HG03045 (cell line): ENCODE measurements around the gene TARBP1.

ENCODE experiments used
- ATAC-seq: cut with Tn5 transposase; IDR thresholded peaks from one replicate; pipeline ENCODE4 v1.9.1; 2021; ENCODE audit warnings: mild to moderate bottlenecking, moderate library complexity; ENCODE audit not compliant: unreplicated experiment

Gene TARBP1

DNA sequence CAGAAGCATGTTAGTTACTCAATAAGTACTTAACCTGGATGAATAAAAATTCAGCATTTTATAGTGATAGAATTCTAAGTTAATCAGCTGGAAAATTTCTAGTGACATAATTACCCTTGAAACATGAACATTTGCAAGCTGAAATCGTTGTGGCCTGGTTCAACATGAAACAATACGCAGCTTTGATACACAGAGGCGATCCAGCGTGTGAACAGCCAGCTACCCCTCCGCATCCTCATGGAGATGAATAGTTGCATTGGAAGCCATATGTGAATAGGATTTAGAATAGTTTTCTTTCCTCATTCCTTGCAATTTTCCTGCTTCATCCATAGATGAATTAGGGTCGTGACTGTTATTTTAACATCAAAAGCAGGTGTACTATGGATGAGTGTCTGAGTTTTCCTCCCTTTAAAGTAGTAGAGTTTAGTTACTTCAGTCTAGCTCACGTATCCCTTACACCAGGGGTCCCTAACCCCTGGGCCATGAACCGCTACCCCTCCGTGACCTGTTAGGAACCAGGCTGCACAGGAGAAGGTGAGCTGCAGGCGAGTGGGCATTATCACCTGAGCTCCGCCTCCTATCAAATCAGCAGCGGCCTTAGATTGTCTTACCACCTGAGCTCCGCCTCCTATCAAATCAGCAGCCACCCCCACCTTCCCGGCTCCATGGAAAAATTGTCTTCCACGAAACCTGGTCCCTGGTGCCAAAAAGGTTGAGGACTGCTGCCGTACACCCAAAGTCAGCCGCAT lies 6.2 kb upstream of the TARBP1 start:
- ATAC-seq, result no peak

DNA sequence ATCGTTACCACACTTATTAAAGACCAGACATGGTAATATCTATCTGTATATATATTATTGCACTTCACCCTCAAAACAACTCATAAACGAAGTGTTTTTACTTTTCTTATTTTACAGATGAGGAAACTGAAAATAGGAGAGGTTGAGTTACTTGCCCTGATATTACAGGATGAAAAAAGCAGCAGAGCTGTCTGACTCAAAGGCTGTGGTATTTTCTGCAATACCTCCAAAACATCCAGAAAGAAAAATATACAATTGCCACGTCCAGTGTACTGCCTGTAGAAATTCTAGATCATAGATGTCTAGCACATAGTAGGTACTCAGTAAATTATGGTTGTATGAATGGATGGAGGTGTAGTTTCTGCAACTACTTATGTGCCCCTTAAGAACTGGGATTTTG lies 5.2 kb upstream of the TARBP1 start:
- no peak for ATAC-seq

DNA sequence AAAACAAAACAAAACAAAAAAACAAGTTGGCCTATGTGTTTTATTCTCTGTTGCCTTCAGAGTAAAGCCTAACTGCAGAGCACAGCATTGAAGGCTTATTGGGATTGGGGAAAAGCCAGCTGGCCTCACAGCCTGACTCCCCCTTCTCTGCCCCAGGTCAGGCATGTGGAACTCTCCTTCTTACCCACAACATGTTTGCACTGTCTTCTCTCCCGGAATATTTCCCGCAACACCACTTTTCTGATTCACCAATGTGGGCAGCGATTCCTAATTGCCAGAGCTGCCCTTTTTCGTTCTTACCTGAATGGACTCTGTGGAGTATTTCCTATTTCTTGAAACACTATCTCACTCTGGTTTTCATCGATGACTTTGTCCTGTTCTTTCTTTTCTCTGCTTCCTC lies 2.8 kb upstream of the TARBP1 start:
- no peak for ATAC-seq

DNA sequence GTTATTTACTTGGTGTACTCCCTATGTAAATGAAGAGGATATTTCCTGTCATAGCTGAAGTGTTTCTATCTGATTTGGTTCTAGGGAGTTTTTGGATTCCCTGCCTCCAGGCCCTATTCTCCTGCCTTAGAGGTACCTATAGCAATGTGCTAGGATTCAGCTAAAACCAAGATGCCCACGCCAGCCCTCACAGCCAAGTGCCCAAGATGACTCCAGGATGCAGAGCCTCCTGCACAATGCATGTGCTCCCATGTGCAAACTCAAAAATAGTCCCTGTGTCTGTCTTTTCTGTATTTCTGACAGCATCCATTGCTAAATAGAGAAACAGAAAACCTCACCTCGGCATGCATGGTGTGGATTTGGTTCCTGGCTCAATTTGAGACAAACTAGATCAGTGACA lies 887 bp upstream of the TARBP1 start:
- no peak for ATAC-seq

DNA sequence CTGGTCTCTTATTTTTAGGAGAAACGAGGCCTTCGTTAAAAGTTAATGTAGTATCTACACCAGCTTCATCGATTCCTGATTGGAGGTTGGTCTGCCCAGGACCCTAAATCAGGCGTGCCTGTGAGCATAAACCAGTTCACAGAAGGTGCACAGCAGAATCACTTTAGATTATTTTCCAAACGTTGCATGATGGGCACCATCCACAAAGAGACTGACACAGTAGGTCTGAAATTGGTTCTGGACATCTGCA lies 256 bp upstream of the TARBP1 start:
- ATAC-seq, result no peak

DNA sequence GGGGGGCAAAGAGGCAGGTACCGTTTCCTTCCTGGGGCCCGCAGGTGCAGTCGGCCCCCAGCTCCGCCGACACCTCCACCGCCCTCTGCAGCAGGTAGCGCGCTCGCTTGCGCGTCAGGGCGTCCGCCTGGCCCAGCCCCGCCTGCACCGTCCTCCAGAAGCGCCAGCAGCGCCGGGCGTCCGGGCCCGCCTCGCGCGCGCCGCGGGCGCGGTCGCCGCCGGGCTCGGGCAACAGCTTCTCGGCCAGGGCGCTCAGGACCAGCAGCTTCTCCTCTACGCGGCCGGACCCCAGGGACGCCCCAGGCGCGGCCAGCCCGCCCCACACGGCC lies 863 bp downstream of the TARBP1 start:
- ATAC-seq, result peak; percentile 70

DNA sequence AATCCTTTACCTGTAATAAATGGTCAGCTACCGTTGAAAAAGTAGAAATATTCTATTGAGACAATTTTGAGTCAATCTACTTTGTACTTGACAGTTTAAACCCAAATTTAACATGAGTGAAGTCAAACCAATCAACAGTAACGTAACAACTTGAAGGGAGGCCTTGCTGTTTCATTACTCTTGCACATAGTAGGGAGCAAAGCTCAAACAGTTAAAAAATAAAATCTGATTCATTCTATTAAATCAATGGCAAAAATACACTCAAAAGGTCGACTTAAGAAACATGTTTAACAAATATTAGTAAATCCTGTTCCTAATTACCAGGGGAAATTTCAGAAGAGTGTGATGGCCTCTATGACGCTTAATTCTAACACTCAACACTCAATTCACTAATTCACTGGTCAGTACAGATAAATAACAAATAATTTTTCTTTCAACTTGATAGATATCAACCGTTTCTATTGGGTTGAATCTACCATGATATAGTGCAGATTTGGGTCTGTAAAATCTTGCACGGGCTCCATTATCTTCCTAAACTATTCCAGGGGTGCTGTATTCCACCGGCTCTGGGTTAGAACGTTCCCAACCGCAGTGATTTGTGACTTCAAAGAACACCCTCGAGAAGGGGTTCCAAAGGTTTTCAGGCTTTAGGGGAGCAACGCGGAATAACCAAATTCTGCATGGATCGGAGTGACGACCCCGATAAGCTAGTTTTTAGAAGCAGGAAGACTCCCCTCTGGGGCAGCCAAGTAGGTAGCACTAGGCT lies 1.4 kb downstream of the TARBP1 start:
- no peak for ATAC-seq

DNA sequence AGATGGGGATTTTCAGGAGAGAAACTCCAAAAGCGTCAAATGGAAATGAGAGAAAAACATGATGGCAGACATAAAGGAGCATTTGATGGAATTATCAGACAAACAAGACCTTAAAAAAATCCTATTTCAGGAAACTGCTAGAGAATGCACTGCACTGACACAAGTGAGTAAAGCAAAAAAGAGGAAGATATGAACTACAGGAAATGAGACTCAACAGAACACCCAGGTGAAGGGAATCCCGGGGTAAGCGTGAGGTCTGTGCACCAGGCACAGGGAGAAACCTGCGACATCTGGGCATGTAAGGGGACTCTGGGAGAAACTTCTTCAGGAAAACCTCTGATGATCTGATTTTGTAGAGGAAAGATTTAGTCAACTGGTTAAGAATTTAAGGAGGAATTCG lies 2.8 kb downstream of the TARBP1 start:
- ATAC-seq, result no peak

DNA sequence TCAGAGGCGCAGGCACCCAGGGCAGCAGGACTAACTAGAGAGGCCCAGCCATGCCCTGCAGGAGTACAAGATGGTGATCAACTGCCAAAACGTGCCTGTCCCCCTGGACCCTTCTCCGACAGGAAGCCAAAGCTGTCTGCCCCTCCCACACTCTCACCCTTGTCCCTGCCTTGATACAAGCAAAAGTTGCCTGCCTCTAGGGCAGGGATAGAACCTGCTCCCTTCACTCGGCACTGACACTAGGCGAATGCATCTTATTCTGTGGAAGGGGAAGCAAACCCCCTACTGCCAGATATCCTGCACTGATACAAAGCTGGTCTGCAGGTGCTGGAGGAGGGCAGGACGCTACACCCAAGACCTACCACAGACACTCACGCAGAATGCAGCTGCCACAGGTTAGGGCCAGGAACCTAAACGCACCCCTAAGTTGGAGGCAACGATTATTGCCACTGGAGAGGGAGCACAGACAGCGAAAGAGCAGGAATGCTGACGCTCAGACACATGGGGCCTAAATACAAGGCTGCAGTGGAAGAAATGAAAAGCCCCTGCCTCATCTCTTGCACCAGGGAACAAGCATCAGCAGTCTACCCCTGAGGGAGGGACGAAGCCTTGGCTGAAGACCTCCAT lies 3.7 kb downstream of the TARBP1 start:
- no peak for ATAC-seq

DNA sequence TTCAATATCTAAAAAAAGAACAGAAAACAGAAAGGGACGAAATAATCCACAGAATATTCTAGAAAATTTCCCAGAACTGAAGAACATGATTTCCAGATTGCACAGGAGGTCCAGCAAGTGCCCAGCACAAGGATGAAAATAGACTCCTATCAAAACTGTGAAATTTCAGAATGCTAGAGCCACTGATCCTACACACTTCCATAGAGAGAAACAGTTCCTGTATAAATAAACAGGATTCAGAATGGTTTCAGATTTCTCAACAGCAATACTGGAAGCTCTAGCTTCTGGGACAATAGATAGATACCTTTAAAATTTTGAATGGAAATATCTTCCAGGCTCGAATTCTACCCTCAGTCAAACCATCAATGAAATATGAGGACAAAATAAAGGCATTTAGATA lies 4.6 kb downstream of the TARBP1 start:
- no peak for ATAC-seq

DNA sequence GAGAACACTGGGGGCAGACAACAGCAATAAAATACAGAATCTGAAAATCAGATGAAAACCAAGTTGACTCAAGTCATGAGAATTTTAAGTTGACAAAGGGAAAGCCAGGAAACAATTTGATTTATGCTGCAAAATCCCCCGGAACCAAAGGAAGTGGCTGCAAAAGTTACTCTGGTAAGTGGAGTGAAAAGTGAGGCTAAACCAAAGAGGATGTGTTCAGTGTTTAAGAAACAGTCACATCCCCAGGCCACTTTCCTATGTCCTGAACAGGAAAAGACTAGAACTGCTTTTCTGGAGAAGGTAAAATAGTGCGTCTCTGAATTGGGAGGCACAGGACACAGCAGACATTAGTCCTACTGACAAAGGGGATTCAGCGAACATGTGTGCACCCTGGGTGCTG lies 5.9 kb downstream of the TARBP1 start:
- no peak for ATAC-seq

DNA sequence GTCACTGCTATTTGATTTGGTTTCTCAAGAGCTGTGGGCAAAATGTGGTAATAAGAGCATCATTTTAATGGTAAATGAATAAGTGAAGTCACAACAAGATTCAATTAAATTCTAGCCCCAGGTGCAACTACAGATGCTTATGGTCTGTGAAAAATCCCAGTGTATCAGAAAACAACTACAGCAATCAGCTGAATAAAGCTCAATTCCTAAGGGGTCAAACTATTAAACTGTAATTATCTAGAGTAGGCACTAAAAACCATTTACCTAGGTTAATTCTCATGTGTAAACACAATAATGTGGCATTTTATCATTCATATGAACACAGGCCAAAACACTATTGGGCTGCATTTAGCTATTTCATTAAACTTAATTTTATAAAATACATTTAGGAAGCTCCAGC lies 9.6 kb downstream of the TARBP1 start:
- ATAC-seq, result no peak

DNA sequence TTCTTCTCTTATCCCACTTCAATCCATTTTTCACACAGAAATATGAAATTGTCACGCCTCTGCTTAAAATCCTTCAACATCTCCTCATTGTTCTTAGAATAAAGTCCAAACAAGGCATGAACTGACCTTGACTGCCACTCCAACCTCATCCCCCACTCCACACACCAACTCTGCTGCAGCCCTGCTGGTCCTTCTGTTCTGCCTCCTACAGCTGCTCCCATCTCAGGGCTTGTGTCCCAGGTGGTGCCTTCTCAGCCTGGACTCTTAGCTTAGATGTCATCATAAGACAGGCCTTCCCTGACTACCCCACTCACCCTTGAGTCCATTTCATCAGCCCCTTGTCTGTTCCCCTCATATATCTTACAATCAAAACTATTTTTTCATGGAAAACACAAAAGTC lies 10.4 kb downstream of the TARBP1 start:
- ATAC-seq, result no peak

DNA sequence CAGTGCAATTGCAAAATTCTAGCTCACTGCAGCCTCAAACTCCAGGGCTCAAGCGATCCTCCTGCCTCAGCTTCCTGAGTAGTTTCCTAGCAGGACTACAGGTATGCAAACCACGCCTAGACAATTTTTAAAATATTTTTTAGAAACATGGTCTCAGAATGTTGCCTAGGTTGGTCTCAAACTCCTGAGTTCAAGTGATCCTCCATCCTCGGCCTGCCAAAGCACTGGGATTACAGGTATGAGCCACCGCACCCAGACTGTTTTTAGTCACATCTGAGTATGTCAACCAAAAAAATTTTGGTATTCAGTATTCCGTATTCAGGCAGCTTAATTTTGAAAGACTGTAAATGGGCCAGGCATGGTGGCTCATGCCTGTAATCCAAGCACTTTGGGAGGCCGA lies 11.2 kb downstream of the TARBP1 start:
- no peak for ATAC-seq

DNA sequence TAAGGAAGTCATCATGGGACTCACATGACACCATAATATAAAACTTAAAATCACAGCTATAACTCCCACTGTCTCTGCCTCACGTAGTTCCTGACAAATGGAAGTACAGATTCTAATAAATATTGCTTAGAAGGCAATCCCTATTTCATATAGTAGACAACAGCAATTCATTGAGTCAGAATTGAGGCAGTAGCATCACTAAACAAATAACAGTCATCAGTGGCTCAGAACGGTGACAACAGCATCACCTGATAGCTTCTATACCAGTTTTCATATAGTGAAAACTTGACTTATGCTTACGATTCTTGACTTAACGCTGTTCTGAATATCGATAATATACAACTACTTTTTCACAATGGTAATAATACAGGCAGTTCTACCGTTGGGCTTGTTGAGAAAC lies 12.0 kb downstream of the TARBP1 start:
- ATAC-seq, result no peak

DNA sequence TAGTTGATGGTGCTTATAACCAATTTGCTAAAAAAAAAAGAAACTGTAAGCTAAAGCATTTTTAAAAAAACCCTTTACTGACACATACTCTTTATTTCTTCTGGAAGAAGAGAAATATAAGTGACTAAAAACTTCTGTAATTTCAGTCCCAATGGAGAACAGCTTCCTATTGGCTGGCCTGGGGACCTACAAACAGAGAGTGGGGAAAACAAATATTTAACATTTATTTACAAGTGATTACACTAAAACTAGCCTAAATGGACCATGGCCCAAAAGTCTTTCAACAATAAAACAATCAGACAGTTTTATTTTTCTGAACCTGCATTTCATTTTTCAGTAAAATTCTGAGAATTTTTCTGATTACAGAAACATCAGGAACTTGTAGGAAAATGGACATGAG lies 15.2 kb downstream of the TARBP1 start:
- ATAC-seq, result no peak

DNA sequence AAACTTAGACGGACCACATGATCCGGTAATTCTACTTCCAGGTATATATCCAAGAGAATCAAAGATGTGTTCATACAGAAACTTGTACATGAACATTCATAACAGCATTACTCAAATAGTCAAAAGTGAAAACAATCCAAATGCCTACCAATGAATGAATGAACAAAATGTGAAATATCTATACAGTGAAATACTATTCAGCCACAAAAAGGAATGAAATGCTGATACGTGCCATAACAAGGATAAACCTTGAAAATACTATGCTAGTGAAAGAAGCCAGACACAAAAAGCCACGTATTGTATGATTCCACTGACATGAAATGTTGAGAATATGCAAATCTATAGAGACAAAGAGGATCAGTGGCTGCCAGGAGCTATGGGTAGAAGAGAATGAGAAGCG lies 18.3 kb downstream of the TARBP1 start:
- ATAC-seq, result no peak

DNA sequence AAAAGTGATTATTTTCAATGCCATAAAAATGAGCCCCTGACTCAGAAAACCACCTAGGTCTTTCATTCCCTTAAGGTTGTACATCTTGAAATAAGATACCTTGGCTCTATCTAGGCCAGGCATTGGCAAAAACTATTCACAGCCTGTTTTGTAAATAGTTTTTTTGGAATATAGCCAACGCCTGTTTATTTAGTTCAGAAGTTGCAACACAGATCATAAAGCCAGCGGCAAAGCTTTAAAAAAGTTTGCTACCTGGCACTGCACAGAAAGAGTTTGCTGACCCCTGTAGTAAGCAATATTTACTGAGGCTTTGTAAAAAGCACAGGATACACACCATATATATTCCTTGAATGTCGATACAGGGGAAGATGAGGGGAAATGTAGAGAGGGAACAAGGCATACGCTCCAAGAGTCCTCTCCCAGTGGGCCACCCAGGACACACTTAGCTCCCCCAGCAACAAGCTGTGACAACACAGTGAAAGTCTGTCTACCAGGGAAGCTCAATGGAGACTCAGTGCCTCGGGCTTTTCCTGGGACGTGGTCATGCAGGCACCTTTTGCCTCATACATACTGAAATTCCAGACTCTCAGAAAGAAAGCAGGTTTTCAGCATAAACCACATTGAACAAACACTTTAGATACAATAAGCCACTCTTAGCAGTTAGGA lies 20.5 kb downstream of the TARBP1 start:
- no peak for ATAC-seq

DNA sequence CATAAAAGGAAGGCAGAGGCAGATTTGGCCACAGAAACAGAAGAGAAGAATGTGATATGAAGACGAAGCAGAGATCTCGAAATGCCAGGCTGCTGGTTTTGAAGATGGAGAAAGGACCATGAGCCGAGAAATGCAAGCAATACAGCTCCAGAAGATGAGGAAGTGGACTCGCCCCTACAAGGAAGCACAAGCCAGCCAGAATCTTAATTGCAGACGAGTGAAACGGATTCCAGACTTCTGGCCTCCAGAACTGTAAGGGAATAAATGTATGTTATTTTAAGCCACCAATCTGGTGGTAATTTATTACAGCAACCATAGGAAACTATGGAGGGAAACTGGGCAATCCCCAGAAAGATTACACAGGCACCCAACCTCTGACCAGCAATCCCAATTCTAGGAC lies 24.1 kb downstream of the TARBP1 start:
- ATAC-seq, result no peak

DNA sequence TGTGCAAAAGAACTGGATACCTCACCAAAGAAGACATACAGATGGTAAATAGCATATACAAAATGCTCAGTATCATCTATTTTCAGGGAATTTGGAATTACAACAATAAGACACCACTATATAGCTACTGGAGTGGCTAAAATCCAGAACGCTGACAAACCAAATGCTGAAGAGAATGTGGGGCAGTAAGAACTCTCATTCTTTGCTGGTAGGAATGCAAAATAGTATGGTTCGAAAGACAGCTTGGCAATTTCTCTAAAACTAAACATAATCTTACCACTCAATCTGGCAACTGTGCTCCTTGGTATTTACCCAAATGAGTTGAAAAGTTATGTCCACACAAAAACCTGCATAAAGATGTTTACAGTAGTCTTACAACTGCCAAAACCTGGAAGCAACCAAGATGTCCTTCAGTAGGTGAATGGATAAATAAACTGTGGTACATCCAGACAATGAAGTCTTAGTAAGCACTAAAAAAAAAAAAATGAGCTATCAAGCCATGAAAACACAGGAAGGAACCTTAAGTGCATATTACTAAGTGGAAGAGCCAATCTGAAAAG lies 26.5 kb downstream of the TARBP1 start:
- ATAC-seq, result no peak

DNA sequence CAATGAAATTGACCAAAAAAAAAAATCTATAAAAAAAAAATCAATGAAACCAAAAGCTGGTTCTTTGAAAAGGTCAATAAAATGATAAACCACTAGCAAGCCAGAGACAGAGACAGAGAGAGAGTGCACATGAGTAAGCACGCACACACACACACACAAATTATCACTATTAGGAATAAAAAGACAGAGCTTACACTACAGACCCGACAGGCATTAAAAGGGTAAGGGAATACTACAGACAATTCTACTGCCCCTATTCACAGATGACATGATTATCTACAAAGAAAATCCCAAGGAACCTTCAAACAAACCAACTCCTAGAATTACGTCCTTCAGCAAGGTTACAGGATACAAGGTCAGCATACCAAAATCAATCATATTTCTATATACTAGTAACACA lies 38.6 kb downstream of the TARBP1 start:
- no peak for ATAC-seq

DNA sequence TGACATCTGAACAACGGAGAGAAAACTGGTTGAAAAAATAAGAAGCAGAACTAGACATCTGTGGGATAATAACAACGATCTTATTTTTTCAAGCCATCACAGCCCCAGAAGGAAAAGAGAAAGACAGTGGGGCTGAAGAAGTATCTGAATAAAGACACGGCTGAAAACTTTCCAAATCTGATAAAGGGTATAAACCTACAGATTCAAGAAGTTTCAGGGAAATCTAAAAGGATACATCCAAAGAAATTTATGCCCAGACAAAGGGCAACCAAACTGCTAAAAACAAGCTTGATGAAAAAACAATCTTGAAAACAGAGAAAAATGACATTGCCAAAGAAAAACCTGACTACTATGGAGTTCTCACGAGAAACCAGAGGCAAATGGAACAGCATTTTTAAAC lies 40.4 kb downstream of the TARBP1 start:
- no peak for ATAC-seq
